ENCODE results near the gene PPP2CA.

DNA sequence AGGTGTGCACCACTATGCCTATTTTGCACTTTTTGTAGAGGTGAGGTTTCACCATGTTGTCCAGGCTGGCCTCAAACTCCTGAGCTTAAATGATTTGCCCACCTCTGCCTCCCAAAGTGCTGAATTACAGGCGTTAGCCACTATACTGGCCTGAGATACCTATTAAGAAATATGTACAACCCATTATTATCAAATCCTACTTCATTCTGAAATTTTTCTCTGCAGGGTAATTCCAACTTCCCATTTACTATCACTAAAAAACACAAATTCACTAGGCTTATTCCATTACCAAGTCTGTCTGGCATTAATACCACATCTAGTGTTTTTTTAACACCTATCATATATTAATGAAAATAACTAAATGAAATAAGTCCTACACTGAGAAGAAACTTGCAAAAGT lies 18.2 kb downstream of the PPP2CA start:
- TF ChIP-seq, protein P1, sequence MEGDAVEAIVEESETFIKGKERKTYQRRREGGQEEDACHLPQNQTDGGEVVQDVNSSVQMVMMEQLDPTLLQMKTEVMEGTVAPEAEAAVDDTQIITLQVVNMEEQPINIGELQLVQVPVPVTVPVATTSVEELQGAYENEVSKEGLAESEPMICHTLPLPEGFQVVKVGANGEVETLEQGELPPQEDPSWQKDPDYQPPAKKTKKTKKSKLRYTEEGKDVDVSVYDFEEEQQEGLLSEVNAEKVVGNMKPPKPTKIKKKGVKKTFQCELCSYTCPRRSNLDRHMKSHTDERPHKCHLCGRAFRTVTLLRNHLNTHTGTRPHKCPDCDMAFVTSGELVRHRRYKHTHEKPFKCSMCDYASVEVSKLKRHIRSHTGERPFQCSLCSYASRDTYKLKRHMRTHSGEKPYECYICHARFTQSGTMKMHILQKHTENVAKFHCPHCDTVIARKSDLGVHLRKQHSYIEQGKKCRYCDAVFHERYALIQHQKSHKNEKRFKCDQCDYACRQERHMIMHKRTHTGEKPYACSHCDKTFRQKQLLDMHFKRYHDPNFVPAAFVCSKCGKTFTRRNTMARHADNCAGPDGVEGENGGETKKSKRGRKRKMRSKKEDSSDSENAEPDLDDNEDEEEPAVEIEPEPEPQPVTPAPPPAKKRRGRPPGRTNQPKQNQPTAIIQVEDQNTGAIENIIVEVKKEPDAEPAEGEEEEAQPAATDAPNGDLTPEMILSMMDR (IDR thresholded peaks at IDR 0.05), result no peak
- TF ChIP-seq CBFB (CRISPR knock-in tag; IDR thresholded peaks at IDR 0.05; ENCODE audit: low read depth) (no peak), JUN (CRISPR knock-in tag; IDR thresholded peaks at IDR 0.05) (no peak), FOXK1 (CRISPR knock-in tag; IDR thresholded peaks at IDR 0.05) (no peak), ZBTB21 (CRISPR knock-in tag; IDR thresholded peaks at IDR 0.05; ENCODE audit: borderline replicate concordance) (no peak)
- TF ChIP-seq, protein P2, sequence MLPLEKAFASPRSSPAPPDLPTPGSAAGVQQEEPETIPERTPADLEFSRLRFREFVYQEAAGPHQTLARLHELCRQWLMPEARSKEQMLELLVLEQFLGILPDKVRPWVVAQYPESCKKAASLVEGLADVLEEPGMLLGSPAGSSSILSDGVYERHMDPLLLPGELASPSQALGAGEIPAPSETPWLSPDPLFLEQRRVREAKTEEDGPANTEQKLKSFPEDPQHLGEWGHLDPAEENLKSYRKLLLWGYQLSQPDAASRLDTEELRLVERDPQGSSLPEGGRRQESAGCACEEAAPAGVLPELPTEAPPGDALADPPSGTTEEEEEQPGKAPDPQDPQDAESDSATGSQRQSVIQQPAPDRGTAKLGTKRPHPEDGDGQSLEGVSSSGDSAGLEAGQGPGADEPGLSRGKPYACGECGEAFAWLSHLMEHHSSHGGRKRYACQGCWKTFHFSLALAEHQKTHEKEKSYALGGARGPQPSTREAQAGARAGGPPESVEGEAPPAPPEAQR (CRISPR knock-in tag; IDR thresholded peaks at IDR 0.05), result no peak

Data from WTC11 (cell line).